Thymus (tissue), 11 donors: ENCODE data around the gene MIPOL1. TPM values are rescaled to one million over a fixed set of nuclear protein-coding genes. Genes with fewer than 3 reads are reported as not detected.
"Not testable (repeated sequence)": the region's sequence is repeated elsewhere in the genome, so short reads cannot be mapped to it uniquely, and the experiment has no call there.

Experiments used
- DNase-seq, 9 donors: peaks; one replicate each; pipeline ENCODE4 v3.0.0-alpha.2; 2013; ENCODE audit warnings: low spot score in 9 of 9, low read depth in 6 of 9, missing footprints in 1 of 9
- H3K27ac ChIP-seq, 2 donors: one replicate each; pipeline ENCODE4 v1.5.1; 2013; ENCODE audit warnings: control low read depth in 1 of 2, low read depth in 1 of 2, low read length in 1 of 2, mild to moderate bottlenecking in 1 of 2, moderate library complexity in 1 of 2
- H3K27me3 ChIP-seq, 2 donors: one replicate each; pipeline ENCODE4 v1.5.1; 2013; ENCODE audit warnings: low read length in 1 of 2; ENCODE audit not compliant: control insufficient read depth in 2 of 2, insufficient read depth in 1 of 2
- H3K36me3 ChIP-seq, 2 donors: one replicate each; pipeline ENCODE4 v1.5.1; 2013; ENCODE audit warnings: low read length in 1 of 2, mild to moderate bottlenecking in 1 of 2, moderate library complexity in 1 of 2; ENCODE audit not compliant: control insufficient read depth in 2 of 2, insufficient read depth in 2 of 2
- H3K4me1 ChIP-seq, 2 donors: one replicate each; pipeline ENCODE4 v1.5.1; 2013; ENCODE audit warnings: low read length in 2 of 2; ENCODE audit not compliant: control insufficient read depth in 2 of 2, insufficient read depth in 2 of 2
- H3K4me3 ChIP-seq, 2 donors: one replicate each; pipeline ENCODE4 v1.5.1; 2013; ENCODE audit warnings: low read length in 2 of 2, control low read depth in 1 of 2, mild to moderate bottlenecking in 1 of 2
- H3K9me3 ChIP-seq, 2 donors: one replicate each; pipeline ENCODE4 v1.5.1; 2013; ENCODE audit warnings: low read length in 1 of 2, mild to moderate bottlenecking in 1 of 2; ENCODE audit not compliant: control insufficient read depth in 2 of 2, insufficient read depth in 1 of 2
- WGBS: extraction: QIAGEN DNeasy Blood & Tissue Kit; methylation state at CpG from one replicate; pipeline ENCODE4 v1.1.7; 2013; 5-methylcytosine and 5-hydroxymethylcytosine counted together
- polyA plus RNA-seq: library from polyadenylated mRNA; stranded (reverse); fragments of 200-250 nt; gene quantifications from one replicate; pipeline ENCODE4 v1.2.3, GENCODE V29; 2013
- total RNA-seq: library from RNA; stranded (reverse); fragments of 120-200 nt; gene quantifications from one replicate; pipeline ENCODE4 v1.2.4, GENCODE V29; 2013
- donor health status: healthy.

Gene MIPOL1
- total and polyA plus RNA-seq, 2 donors = 2.1 to 2.5 TPM

- no peaks in the 10 kb centered on the region for H3K36me3 ChIP-seq
- WGBS = 91% methylated on average over 1 of the region's 1 CpG
These were observed 342.3 kb downstream of the MIPOL1 start for GRCh38 chr14:37539992-37540391.

GRCh38 chr14:37544407-37544806, 346.7 kb downstream of the MIPOL1 start:
- no peak overlapping the region for H3K27ac ChIP-seq
- H3K9me3 ChIP-seq = no peaks in the 10 kb centered on the region
- WGBS = 69% methylated on average over 2 of the region's 2 CpGs
- H3K27me3 ChIP-seq = no peaks in the 10 kb centered on the region
- DNase-seq = no peak
- H3K4me1 ChIP-seq = no peaks in the 10 kb centered on the region
- no peak overlapping the region for H3K4me3 ChIP-seq
- H3K36me3 ChIP-seq = no peaks in the 10 kb centered on the region

More at GRCh38 chr14:37539992-37540391, 342.3 kb downstream of the MIPOL1 start:
- Histone ChIP-seq H3K4me1 (no peaks in the 10 kb centered on the region), H3K27me3 (no peaks in the 10 kb centered on the region), H3K9me3 (no peaks in the 10 kb centered on the region), H3K4me3 (no peak overlapping the region), H3K27ac (no peak overlapping the region)
- no peak for DNase-seq

GRCh38 chr14:37545174-37545573, 347.4 kb downstream of the MIPOL1 start:
- Histone ChIP-seq H3K27me3 (no peaks in the 10 kb centered on the region), H3K9me3 (no peaks in the 10 kb centered on the region), H3K4me1 (no peaks in the 10 kb centered on the region), H3K4me3 (no peak overlapping the region), H3K27ac (no peak overlapping the region), H3K36me3 (no peaks in the 10 kb centered on the region)
- DNase-seq = no peak

DNA sequence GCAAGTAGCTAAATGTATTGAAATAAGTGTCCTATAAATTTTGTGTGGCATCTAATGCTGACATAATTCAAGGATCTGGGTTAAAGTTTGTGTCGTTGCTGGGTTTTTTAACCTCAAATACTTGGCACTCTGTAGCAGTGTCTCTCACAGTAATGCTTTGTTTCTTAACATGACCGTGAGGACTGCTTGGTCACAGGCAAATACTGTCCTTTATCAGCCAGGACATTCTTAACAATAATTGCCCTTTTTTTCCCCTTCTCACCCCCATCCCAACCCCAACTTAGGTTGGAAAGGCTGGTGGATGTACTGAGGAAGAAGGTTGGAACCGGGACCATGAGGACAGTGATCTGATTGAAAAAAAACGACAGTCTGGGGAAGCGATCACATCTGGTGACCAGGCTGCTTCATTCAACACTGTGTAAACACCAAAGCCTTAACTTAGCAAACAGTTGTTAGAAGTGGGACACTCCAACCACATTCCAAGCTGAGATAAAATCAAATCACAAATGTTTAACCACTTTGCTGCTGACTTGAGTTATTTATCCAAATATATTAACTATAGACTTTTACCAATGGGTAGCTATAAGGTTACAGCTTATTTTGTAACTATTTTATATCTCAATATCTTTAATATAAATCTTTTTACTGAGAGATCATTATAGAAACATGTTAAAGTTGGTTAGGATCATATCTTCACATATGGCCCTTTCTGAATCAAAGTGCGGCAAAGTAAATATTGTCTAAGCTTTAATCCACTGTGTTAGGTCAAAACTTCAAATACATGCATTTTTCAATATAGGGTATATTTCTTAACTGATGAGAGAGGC, 349.1 kb downstream of the MIPOL1 start:
- 86% methylated on average over 6 of the region's 6 CpGs for WGBS
- H3K27me3 ChIP-seq = no peaks in the 10 kb centered on the region
- no peaks in the 10 kb centered on the region for H3K4me1 ChIP-seq
- H3K9me3 ChIP-seq = no peaks in the 10 kb centered on the region
- no peak for DNase-seq
- H3K4me3 ChIP-seq = no peak overlapping the region
- H3K36me3 ChIP-seq = no peaks in the 10 kb centered on the region
- no peak overlapping the region for H3K27ac ChIP-seq

GRCh38 chr14:37550511-37550910, 352.8 kb downstream of the MIPOL1 start:
- 79% methylated on average over 5 of the region's 5 CpGs for WGBS
- no peak for DNase-seq
- no peaks in the 10 kb centered on the region for H3K9me3 ChIP-seq
- no peak overlapping the region for H3K27ac ChIP-seq
- no peaks in the 10 kb centered on the region for H3K4me1 ChIP-seq
- no peaks in the 10 kb centered on the region for H3K36me3 ChIP-seq
- H3K4me3 ChIP-seq = no peak overlapping the region
- H3K27me3 ChIP-seq = no peaks in the 10 kb centered on the region

DNA sequence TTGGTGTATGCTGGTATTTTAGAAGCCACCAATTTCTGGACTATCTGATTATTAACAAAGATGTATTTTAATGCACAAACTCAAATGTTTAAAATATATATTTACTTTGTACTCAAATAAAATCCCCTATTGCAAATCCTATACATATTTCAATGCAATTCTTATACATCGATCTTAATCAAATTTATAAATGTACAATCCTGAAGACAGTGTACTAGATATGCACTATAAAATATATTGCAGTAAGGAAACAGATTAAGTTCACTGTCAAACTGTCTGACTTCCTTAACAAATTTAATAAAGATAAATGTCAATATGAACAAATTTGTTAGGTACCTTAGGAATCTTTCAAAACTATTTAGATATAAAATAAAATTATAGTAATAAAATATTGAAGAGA, 353.4 kb downstream of the MIPOL1 start:
- Histone ChIP-seq H3K4me3 (no peak overlapping the region), H3K4me1 (no peaks in the 10 kb centered on the region), H3K27me3 (no peaks in the 10 kb centered on the region), H3K27ac (no peak overlapping the region), H3K9me3 (no peaks in the 10 kb centered on the region), H3K36me3 (no peaks in the 10 kb centered on the region)
- no peak for DNase-seq
- WGBS = 95% methylated on average over 1 of the region's 1 CpG

DNA sequence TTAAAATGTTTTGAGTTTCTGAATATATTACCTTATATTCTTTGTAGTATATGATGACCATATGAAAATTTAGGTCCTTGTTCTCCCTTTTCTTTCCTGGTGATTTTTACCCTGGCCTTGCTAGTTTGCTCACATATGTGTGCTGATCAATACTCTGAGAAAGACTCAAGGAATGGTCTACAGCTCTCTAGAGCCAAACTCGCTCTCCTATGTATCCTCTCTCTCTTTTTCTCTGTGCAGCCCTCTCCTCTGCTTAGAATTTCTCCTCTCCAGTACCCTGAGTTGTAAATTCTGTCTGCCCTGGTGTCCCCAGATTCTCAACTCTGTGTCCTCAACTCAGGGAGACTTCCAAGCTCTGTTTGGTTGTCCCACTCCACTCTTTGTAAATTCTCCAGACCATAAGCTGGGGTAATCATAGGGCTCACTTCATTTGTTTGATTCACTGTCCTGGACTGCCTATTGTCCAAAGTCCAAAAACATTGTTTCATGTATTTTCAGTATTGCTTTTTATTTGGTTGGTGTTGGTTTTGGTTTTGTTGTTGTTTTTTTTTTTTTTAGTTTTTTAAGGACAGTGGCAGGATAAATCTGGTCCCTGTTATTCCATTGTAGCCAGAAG, 356.3 kb downstream of the MIPOL1 start:
- no peaks in the 10 kb centered on the region for H3K27me3 ChIP-seq
- 96% methylated on average over 1 of the region's 1 CpG for WGBS
- H3K9me3 ChIP-seq = no peaks in the 10 kb centered on the region
- no peaks in the 10 kb centered on the region for H3K36me3 ChIP-seq
- DNase-seq = no peak
- no peaks in the 10 kb centered on the region for H3K4me1 ChIP-seq
- no peak overlapping the region for H3K4me3 ChIP-seq
- H3K27ac ChIP-seq = no peak overlapping the region

DNA sequence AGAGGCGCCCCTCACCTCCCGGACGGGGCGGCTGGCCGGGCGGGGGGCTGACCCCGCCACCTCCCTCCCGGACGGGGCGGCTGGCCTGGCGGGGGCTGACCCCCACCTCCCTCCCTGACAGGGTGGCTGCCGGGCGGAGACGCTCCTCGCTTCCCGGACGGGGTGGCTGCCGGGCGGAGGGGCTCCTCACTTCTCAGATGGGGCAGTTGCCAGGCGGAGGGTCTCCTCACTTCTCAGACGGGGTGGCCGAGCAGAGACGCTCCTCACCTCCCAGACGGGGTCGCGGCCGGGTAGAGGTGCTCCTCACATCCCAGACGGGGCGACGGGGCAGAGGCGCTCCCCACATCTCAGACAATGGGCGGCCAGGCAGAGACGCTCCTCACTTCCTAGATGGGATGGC, 357.9 kb downstream of the MIPOL1 start:
- not testable (repeated sequence) for H3K27ac ChIP-seq, H3K36me3 ChIP-seq, H3K27me3 ChIP-seq, H3K4me3 ChIP-seq, H3K9me3 ChIP-seq, H3K4me1 ChIP-seq, DNase-seq
- WGBS = 93% methylated on average over 27 of the region's 33 CpGs

DNA sequence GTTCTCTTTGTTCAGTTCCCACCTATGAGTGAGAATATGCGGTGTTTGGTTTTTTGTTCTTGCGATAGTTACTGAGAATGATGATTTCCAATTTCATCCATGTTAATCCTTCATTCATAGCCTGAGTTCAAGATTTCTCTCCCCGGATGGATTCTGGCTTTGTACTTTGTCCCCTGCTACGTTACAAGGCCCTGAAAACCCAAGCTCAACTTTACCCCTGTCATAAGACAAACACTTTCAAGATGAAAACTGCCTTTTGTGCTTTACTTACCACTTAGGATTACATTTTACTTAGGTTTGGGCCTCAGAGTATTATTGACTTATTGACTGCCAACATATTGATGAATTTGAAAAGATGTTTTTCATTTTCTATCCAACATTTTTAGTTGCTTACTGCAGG, 361.0 kb downstream of the MIPOL1 start:
- 92% methylated on average over 4 of the region's 4 CpGs for WGBS
- Histone ChIP-seq H3K27me3 (no peaks in the 10 kb centered on the region), H3K36me3 (no peaks in the 10 kb centered on the region), H3K27ac (no peak overlapping the region), H3K9me3 (no peaks in the 10 kb centered on the region), H3K4me3 (no peak overlapping the region), H3K4me1 (no peaks in the 10 kb centered on the region)
- DNase-seq = no peak
